CD4-positive, alpha-beta T cell (primary cell): Measurements from ENCODE around the gene TRAF3. TPM values are rescaled to one million over a fixed set of nuclear protein-coding genes. Genes with fewer than 3 reads are reported as not detected.

Experiments used
- ATAC-seq: fragments of 200-7000 bp; cut with Tn5 transposase; one replicate; pipeline ENCODE4 v1.10.0; 2022; ENCODE audit warnings: mild to moderate bottlenecking; ENCODE audit not compliant: poor library complexity
- CTCF ChIA-PET: fragments of 350-600 bp; sonication (Branson Sonifier 250); formaldehyde crosslinking; loops from one replicate; lab custom pipeline; 2021; ENCODE audit warnings: antibody characterized with exemption, inconsistent platforms; lab: Charles Lee
- POLR2A ChIA-PET: fragments of 350-600 bp; sonication (Branson Sonifier 250); formaldehyde crosslinking; loops from one replicate; lab custom pipeline; 2021; ENCODE audit warnings: antibody characterized with exemption, inconsistent platforms; lab: Charles Lee
- DNase-seq, 14 experiments: peaks; one replicate each; pipeline ENCODE4 v3.0.0-alpha.2; 2013 to 2020; ENCODE audit warnings: mixed read lengths in 2 of 14
- H3K27ac ChIP-seq, 2 donors: one replicate each; pipeline versions ENCODE4 v1.5.1 to v1.7.0; 2013; ENCODE audit warnings: low read length in 2 of 2, low read depth in 1 of 2, mild to moderate bottlenecking in 1 of 2
- H3K27me3 ChIP-seq, 2 experiments: 1 replicate in 1 of 2; 2 replicates in 1 of 2; pipeline versions ENCODE4 v1.6.1 to v1.7.0; 2013; ENCODE audit warnings: low read length in 2 of 2, control low read depth in 1 of 2, mild to moderate bottlenecking in 1 of 2, moderate library complexity in 1 of 2; ENCODE audit not compliant: insufficient read depth in 2 of 2, control insufficient read depth in 1 of 2
- H3K36me3 ChIP-seq: one replicate; pipeline ENCODE4 v1.6.1; 2013; ENCODE audit warnings: low read length, control low read depth; ENCODE audit not compliant: insufficient read depth
- H3K4me1 ChIP-seq: one replicate; pipeline ENCODE4 v1.6.1; 2013; ENCODE audit warnings: low read length, control low read depth; ENCODE audit not compliant: insufficient read depth
- H3K4me3 ChIP-seq: one replicate; pipeline ENCODE4 v1.5.1; 2013; ENCODE audit warnings: mild to moderate bottlenecking, low read length, moderate library complexity
- H3K9me3 ChIP-seq, 2 experiments: 1 replicate in 1 of 2; 2 replicates in 1 of 2; pipeline versions ENCODE4 v1.6.1 to v1.7.0; 2013; ENCODE audit warnings: low read length in 2 of 2, mild to moderate bottlenecking in 2 of 2, control low read depth in 1 of 2, moderate library complexity in 1 of 2; ENCODE audit not compliant: control insufficient read depth in 1 of 2, insufficient read depth in 1 of 2
- H3K27ac Mint-ChIP-seq: one replicate; pipeline ENCODE4 v1.8.0; 2020; ENCODE audit warnings: mixed read lengths
- H3K27me3 Mint-ChIP-seq: one replicate; pipeline ENCODE4 v1.8.0; 2021; ENCODE audit warnings: mixed read lengths
- H3K36me3 Mint-ChIP-seq: one replicate; pipeline ENCODE4 v1.8.0; 2021; ENCODE audit warnings: low read depth, mixed read lengths
- H3K4me1 Mint-ChIP-seq: one replicate; pipeline ENCODE4 v1.8.0; 2021; ENCODE audit warnings: low read depth, mixed read lengths
- H3K4me3 Mint-ChIP-seq: one replicate; pipeline ENCODE4 v1.8.0; 2020; ENCODE audit warnings: mild to moderate bottlenecking, mixed read lengths
- H3K9me3 Mint-ChIP-seq: one replicate; pipeline ENCODE4 v1.8.0; 2020; ENCODE audit warnings: mixed read lengths
- intact Hi-C, 2 experiments: fragments of 100-400 bp; cut with DNase I in 1 of 2; cut with micrococcal nuclease in 1 of 2; formaldehyde crosslinking; loops; one replicate each; pipeline versions ENCODE4 v1.15.1 to v1.9.0; 2023 to 2025; cut with DNase I, micrococcal nuclease
- total RNA-seq, 174 experiments: library from RNA in 2 of 174; stranded (reverse) in 2 of 174; gene quantifications; one replicate each; pipeline ENCODE4 v1.2.3 and lab custom pipeline; 2021 to 2026
- TF ChIP-seq, protein P1 (sequence below): fragments of 200-600 bp; IDR thresholded peaks from one replicate; pipeline ENCODE4 v1.8.0; 2022; ENCODE audit warnings: antibody characterized with exemption, mild to moderate bottlenecking

The TRAF3 gene
- total RNA-seq, 2 experiments from 2014 or later: 27.1 to 32.4 TPM

DNA sequence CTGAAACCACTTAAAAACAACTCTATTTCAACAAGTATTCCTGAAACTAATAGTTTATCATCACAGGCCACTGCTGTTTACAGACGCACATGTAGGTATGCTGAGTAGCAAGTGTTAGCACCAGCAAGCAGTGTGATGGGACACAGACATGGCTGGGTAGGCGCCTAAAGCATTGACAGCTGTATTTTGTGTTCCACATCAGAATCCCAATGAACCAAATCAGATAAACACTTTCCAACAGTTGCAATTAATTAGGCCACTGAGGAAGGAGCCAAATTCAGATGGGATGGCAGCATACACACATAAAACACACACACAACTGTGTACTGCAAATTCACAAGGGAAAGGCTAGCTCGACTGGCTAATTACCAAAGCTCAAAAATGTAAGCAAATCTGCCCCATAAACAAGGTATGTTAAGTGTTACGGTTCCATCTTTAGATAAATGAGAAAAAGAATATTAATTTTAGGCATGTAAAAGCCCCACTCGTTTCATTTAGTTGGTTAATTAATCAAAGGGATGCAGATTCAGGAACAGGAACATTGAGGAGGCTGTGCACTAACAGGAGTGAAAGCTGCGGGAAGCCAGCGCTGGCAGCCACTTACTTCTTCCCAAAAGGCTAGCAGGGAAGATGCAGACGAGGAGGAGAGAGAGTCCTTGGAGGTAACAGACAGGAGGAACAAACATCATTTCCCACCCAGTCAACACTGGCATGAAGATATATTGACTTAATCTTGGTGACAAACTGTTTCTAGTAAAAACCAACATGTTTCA lies 178.6 kb downstream of the TRAF3 start:
- POLR2A ChIA-PET: no interaction called here
- CTCF ChIA-PET: no interaction called here
- TF ChIP-seq, protein P1, sequence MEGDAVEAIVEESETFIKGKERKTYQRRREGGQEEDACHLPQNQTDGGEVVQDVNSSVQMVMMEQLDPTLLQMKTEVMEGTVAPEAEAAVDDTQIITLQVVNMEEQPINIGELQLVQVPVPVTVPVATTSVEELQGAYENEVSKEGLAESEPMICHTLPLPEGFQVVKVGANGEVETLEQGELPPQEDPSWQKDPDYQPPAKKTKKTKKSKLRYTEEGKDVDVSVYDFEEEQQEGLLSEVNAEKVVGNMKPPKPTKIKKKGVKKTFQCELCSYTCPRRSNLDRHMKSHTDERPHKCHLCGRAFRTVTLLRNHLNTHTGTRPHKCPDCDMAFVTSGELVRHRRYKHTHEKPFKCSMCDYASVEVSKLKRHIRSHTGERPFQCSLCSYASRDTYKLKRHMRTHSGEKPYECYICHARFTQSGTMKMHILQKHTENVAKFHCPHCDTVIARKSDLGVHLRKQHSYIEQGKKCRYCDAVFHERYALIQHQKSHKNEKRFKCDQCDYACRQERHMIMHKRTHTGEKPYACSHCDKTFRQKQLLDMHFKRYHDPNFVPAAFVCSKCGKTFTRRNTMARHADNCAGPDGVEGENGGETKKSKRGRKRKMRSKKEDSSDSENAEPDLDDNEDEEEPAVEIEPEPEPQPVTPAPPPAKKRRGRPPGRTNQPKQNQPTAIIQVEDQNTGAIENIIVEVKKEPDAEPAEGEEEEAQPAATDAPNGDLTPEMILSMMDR: no peak
- Histone ChIP-seq H3K36me3 (no peaks in the 10 kb centered on the region), H3K9me3 (no peaks in the 10 kb centered on the region), H3K4me3 (no peak overlapping the region), H3K27ac (no peak overlapping the region), H3K27me3 (no peaks in the 10 kb centered on the region), H3K4me1 (no peaks in the 10 kb centered on the region)
- Mint-ChIP-seq H3K4me3 (no peak overlapping the region), H3K27ac (no peak overlapping the region), H3K9me3 (no peaks in the 10 kb centered on the region), H3K27me3 (no peaks in the 10 kb centered on the region), H3K4me1 (no peaks in the 10 kb centered on the region), H3K36me3 (peaks cover 12% of the 10 kb centered on the region)
- DNase-seq: no peak
- intact Hi-C loops: no loop called here
- no peak for ATAC-seq

DNA sequence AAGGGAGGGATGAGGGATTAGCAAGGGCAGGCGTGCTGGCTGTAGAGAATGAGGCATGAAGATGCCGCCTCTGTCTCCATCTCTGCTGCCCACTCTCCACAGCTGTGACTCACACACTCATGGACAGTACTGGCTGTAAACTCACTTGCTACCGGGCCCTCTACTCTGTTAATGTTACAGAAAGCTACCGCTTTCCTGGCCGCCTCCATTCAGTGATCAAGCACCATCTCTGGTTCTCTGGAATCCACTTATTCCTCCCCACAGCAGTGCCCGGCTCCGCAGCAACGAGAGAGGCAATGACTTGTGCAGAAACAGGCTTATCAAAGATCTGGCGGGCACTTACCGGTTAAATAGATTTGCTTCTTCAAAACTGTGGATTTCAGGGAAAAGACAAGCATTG lies 180.0 kb downstream of the TRAF3 start:
- Histone ChIP-seq H3K9me3 (no peaks in the 10 kb centered on the region), H3K4me1 (no peaks in the 10 kb centered on the region), H3K4me3 (no peak overlapping the region), H3K27ac (no peak overlapping the region), H3K27me3 (no peaks in the 10 kb centered on the region), H3K36me3 (no peaks in the 10 kb centered on the region)
- ChIA-PET POLR2A (no interaction called here), CTCF (no interaction called here)
- H3K36me3 Mint-ChIP-seq: peaks cover 12% of the 10 kb centered on the region
- H3K27ac Mint-ChIP-seq: no peak overlapping the region
- no peak overlapping the region for H3K4me3 Mint-ChIP-seq
- ATAC-seq (no peak), DNase-seq (no peak)
- no peaks in the 10 kb centered on the region for H3K27me3 Mint-ChIP-seq
- H3K4me1 Mint-ChIP-seq: no peaks in the 10 kb centered on the region
- TF ChIP-seq, protein P1: no peak
- no peaks in the 10 kb centered on the region for H3K9me3 Mint-ChIP-seq
- intact Hi-C loops: no loop called here

DNA sequence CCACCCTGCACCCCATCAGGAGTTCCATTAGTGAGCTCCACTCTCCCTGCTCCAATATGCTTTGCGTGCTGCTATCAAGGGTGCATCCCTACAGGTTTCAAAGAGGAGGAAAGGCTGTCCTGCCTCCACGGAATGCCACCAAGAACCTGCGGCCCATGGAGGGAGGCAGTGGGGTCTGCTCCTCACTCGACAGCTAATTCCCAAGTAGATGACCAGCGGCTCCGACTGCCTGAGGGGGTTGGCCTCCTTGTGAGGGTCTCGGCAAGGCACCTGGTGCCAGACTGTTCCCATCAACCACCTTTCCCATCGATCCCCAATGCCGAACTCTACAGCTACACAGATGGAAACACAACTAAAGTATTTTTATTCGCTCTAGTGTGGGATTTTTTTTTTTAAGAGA lies 181.2 kb downstream of the TRAF3 start:
- intact Hi-C loops: no loop called here
- Histone ChIP-seq H3K27me3 (no peaks in the 10 kb centered on the region), H3K27ac (no peak overlapping the region), H3K9me3 (no peaks in the 10 kb centered on the region), H3K36me3 (no peaks in the 10 kb centered on the region), H3K4me3 (no peak overlapping the region), H3K4me1 (no peaks in the 10 kb centered on the region)
- Mint-ChIP-seq H3K27me3 (no peaks in the 10 kb centered on the region), H3K36me3 (peaks cover 18% of the 10 kb centered on the region), H3K27ac (no peak overlapping the region), H3K4me3 (no peak overlapping the region), H3K9me3 (no peaks in the 10 kb centered on the region), H3K4me1 (no peaks in the 10 kb centered on the region)
- ATAC-seq: no peak
- DNase-seq: no peak
- TF ChIP-seq, protein P1: no peak
- ChIA-PET CTCF (no interaction called here), POLR2A (no interaction called here)

Other genes with a start within 250 kb of the TRAF3 start
- gene RCOR1, start 184.8 kb upstream of the TRAF3 start, total RNA-seq: 10 to 100 TPM; 20.5 to 23.1 TPM
- gene AMN, start 145.2 kb downstream of the TRAF3 start, total RNA-seq: 1 to 10 TPM; 2.6 to 2.8 TPM